T-helper 2 cell treated with Interferon-gamma antibody and Interleukin-4, amounts not matched to agents 5 μg/mL and 100 μg/mL, for 36 hours (primary cell): Measurements from ENCODE around the gene SEH1L.
"Not testable (repeated sequence)": the region's sequence is repeated elsewhere in the genome, so short reads cannot be mapped to it uniquely, and the experiment has no call there.

ENCODE experiments used
- DNase-seq: peaks from one replicate; pipeline ENCODE4 v3.0.0; 2021; ENCODE audit warnings: low spot score
- H3K27ac Mint-ChIP-seq: one replicate; pipeline ENCODE4 v1.8.0; 2021; ENCODE audit warnings: mild to moderate bottlenecking, mixed read lengths
- H3K27me3 Mint-ChIP-seq: one replicate; pipeline ENCODE4 v1.8.0; 2021; ENCODE audit warnings: low read depth, mixed read lengths
- H3K36me3 Mint-ChIP-seq: one replicate; pipeline ENCODE4 v1.8.0; 2021; ENCODE audit warnings: low read depth, mixed read lengths
- H3K4me1 Mint-ChIP-seq: one replicate; pipeline ENCODE4 v1.8.0; 2021; ENCODE audit warnings: low read depth, mixed read lengths
- H3K4me3 Mint-ChIP-seq: one replicate; pipeline ENCODE4 v1.8.0; 2022; ENCODE audit warnings: mild to moderate bottlenecking, moderate library complexity, mixed read lengths
- H3K9me3 Mint-ChIP-seq: one replicate; pipeline ENCODE4 v1.8.0; 2021; ENCODE audit warnings: mixed read lengths

The SEH1L gene, protein sequence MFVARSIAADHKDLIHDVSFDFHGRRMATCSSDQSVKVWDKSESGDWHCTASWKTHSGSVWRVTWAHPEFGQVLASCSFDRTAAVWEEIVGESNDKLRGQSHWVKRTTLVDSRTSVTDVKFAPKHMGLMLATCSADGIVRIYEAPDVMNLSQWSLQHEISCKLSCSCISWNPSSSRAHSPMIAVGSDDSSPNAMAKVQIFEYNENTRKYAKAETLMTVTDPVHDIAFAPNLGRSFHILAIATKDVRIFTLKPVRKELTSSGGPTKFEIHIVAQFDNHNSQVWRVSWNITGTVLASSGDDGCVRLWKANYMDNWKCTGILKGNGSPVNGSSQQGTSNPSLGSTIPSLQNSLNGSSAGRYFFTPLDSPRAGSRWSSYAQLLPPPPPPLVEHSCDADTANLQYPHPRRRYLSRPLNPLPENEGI

DNA sequence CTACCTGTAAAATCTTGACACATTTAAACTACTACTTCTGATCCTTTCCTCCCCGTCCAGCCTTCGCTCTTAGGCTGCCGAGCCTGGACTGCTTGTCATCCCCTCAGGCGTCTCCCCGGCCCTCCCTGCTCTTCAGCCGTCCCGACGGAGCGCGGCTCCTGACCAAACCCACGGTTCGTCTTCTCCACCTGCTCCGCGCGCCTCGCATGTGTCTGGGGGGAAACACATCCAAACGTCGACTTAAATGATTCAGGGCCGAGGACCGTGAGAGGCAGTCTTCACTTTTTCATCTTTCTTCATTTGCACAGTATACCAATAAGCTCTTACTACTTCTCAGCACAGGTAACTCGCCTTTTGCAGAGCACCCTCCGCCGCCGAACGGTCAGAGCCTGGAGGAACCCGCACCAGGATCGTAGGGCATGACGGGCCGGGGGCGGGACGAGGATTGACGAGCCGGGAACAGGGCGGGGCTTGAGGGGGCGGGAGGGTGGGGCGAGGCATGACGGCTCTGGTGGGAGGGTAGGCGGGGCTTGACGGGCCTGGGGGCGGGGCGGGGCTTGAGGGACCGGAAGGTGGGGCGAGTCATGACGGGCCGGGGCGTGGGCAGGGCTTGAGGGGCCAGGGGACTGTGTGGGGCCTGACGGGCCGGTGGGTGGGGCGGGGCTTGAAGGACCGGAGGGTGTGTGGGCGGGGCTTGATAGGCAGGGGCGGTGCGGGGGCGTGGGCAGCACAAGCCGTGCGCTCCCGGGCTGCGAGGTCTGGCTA lies at the start of gene SEH1L:
TSS of gene SEH1L (plus strand) at position 727 of the 765 bp plus-strand sequence. CDS start 111 bp downstream, outside the sequence.
- Mint-ChIP-seq H3K27me3 (no peaks in the 10 kb centered on the region), H3K9me3 (no peaks in the 10 kb centered on the region), H3K4me1 (peaks cover 15% of the 10 kb centered on the region), H3K27ac (peak within 1 kb of the TSS; percentile 98), H3K36me3 (peaks cover 32% of the 10 kb centered on the region), H3K4me3 (peak within 1 kb of the TSS; percentile 93)
- DNase-seq: peak; percentile 95

DNA sequence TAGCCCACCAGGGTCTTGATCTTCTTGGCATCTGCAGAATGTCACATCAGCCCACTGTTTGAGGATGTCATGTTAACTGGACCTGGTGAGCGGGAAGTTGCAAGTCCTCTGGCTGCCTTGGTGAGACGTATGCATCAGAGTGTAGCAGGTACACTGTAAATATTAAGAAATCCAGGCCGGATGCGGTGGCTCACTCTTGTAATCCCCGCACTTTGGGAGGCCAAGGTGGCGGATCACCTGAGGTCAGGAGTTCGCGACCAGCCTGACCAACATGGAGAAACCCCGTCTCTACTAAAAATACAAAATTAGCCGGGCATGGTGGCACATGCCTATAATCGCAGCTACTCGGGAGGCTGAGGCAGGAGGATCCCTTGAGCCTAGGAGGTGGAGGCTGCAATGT lies 46.6 kb upstream of the SEH1L start:
- H3K9me3 Mint-ChIP-seq, H3K4me3 Mint-ChIP-seq, DNase-seq, H3K36me3 Mint-ChIP-seq, H3K4me1 Mint-ChIP-seq, H3K27ac Mint-ChIP-seq: not testable (repeated sequence)
- peaks cover 23% of the 10 kb centered on the region for H3K27me3 Mint-ChIP-seq

DNA sequence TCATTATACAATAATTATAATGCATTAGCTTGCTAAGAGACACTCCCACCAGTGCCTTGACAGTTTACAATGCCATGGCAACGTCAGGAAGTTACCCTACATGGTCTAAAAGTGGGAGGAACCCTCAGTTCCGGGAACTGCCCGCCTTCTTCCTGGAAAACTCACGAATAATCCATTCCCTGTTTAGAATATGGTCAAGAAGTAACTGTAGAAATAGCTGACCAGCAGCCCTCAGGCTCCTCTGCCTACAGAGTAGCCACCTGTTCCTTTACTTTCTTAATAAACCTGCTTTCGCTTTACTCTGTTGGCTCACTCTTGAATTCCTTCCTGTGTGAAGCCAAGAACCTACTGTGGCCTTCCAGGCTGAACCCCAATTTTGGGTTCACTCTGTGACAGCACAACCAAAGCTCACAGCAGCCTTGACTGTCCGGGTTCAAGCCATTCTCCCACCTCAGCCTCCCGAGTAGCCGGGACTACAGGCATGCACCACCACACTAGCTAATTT lies 43.7 kb upstream of the SEH1L start:
- Mint-ChIP-seq H3K27me3 (peaks cover 20% of the 10 kb centered on the region), H3K4me1 (peaks cover 9% of the 10 kb centered on the region), H3K9me3 (no peaks in the 10 kb centered on the region), H3K27ac (peak overlapping the region; percentile 87), H3K36me3 (no peaks in the 10 kb centered on the region), H3K4me3 (peak overlapping the region; percentile 70)
- DNase-seq: peak; percentile 62

DNA sequence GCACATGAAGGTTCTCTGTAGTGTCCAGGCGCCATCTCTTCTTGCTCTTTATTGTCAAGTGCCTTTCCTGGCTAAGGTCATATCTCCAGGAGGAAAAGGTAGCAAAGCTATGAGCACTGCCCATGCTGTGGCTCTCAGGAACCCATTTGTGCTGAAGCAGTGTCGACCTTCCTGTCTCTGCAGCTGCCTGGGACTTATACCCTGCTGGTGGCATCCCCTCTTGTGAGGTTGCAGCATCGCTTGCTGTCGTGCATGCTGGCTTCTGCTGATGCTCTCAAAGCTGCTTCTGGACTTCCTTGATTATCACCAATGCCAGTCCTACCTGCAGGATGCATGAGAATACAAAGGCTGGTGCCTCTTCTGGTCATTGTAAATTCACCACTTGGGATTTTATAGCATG lies 41.7 kb upstream of the SEH1L start:
- DNase-seq: no peak
- H3K9me3 Mint-ChIP-seq: no peaks in the 10 kb centered on the region
- peaks cover 11% of the 10 kb centered on the region for H3K4me1 Mint-ChIP-seq
- no peaks in the 10 kb centered on the region for H3K36me3 Mint-ChIP-seq
- no peak overlapping the region for H3K4me3 Mint-ChIP-seq
- no peak overlapping the region for H3K27ac Mint-ChIP-seq
- peaks cover 21% of the 10 kb centered on the region for H3K27me3 Mint-ChIP-seq

DNA sequence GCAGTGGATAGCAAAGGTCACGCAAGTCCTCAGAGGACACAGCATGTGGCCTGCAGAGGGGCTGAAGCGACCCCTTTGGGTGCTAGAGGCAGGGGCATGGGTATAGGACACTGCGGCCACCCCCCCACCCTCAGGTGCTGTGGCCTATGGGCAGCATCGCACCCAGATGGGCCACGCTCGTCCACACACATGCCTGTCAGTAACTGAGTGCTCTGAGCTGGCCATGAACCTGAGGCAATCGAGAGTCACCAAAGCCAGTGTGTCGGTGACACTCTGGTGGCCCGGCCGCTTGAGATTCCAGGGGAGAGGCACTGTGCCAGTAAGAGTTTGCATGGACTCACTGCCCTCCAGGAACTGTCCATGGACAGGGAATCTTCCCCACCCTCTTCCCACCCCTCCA lies 41.0 kb upstream of the SEH1L start:
- Mint-ChIP-seq H3K27ac (no peak overlapping the region), H3K9me3 (no peaks in the 10 kb centered on the region), H3K36me3 (no peaks in the 10 kb centered on the region), H3K4me3 (no peak overlapping the region), H3K27me3 (peaks cover 21% of the 10 kb centered on the region), H3K4me1 (peaks cover 14% of the 10 kb centered on the region)
- no peak for DNase-seq

DNA sequence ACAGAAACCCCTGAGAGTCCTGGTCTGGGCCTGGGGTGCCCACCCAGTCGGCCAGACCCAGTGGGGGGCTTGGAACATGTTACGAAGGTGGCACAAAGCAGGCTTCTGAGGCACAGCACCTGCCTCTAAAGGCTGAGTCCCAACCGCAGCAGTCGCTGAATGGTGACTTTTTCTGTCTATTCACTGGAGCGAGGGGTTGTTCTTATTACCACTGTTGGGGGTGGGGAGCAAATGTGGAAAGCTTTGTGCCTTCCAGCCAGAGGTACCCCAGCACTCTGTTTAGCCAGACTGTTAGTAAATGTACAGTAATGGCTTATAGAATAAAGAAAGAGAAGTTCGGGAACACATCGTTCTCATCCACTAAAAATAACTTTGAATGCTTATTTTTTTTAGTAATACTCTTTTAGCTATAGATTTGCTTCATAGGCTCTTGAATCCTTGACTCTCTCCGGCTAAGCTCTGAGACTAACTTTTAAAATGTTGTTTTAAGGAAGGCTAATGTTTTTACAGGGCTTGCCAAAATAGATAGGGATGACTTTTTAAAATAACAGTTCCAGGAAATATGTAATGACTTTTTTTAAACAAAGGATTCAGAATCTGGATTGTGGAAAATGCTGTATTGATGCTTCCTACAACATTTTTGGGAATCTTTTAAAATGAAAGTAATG lies 40.4 kb upstream of the SEH1L start:
- Mint-ChIP-seq H3K27me3 (peaks cover 18% of the 10 kb centered on the region), H3K27ac (no peak overlapping the region), H3K4me3 (no peak overlapping the region), H3K4me1 (peaks cover 14% of the 10 kb centered on the region), H3K36me3 (no peaks in the 10 kb centered on the region), H3K9me3 (no peaks in the 10 kb centered on the region)
- no peak for DNase-seq

DNA sequence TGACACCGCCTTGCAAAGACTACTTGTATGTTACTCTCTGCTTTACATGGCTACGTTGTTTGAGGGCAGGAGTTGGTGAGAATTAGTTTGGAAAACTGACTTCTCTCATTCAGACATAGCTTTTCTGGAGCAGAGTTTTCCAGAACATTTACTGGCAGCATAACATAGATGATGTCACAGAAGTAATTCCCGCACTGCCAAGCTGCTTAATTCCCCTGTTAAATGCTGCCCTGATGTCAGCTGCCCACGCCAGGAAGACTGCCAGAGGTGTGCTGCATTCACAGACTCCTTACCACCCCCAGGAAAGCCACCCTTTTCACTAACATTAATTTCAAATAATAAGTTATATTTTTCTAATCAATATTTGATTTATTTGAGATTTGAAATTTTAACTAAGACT lies 39.1 kb upstream of the SEH1L start:
- peaks cover 1% of the 10 kb centered on the region for H3K36me3 Mint-ChIP-seq
- H3K9me3 Mint-ChIP-seq: no peaks in the 10 kb centered on the region
- peaks cover 18% of the 10 kb centered on the region for H3K27me3 Mint-ChIP-seq
- H3K4me3 Mint-ChIP-seq: no peak overlapping the region
- no peak overlapping the region for H3K27ac Mint-ChIP-seq
- peaks cover 12% of the 10 kb centered on the region for H3K4me1 Mint-ChIP-seq
- DNase-seq: no peak

DNA sequence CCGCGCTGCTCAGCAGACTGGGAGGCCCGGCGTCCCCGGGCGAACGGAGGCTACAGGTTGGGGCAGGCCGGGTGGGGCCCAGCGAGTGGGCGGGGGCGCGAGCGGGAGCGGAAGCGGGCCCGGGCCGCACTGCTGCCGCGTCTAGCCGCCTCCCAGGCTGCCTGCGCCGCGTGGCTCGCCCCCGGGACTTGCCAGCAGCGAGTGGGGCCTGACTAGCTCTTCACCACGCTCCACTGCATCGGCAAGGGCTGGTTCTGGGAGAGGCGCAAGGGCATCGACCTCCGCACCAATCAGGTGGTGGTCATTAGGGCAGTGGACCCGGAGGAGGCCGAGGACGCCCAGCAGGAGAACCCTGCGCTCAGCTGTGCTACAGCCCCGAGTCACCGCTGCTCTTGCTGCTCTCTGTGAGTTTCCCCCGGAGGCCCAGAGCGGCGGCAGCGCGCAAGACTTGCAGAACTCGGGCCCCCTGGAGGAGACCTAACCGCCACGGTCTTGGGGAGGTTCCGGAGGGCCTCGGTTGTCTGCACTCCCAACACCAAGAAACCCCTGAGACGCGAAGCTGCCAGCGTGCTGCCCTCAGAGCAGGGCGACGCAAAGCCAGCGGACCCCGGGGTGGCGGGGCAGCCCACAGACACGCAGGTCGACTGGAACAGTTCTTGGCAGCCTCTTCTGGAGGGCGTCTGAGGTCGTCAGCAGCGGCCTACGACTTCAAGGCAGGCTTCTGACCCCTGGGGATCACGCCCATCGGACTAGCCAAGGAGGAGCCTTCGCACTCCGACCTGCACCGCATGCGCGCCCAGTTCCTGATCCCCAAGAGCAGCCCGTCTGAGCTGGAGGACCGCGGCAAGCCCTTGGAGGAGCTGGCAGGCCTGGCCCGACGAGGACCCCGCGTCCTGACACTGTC lies 36.5 kb upstream of the SEH1L start:
- Mint-ChIP-seq H3K36me3 (peaks cover 1% of the 10 kb centered on the region), H3K27ac (no peak overlapping the region), H3K4me3 (peak overlapping the region; percentile 48)

DNA sequence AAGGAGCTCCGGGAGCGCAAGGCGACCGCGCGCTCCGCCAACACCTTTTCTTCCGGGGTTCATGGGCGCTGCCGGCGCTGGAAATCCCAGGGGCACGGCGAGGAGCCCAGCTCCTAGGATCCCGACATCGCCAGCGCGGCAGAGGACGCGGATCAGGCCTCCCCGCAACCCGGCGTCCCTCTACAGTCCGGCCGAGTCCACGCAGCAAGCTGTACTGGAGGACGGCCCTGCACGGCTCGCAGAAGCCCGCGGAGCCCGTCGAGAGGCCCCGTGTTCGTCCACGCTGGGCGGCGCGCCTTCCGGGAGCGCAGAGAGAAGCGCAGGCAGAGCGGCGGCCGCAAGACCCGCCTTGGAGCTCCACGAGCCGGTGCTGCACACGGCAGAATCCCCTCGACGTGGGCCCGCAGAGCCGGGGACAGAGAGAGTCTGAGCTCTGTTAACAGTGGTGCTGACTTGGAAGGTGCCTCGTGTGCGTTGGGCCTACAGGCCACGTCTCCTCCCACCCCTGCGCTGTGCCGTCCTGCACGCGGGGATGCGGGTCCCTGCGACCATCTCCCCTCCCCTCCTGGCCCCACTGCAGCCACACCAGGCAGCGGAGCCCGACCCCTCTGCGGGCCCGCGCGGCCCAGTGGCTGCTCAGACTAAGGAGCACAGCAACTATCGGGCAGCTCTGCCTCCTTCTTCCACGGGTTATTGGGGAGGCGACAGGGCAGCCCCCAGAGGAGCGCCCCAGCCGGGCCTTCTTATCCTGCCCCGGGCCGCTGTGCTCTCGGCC lies 35.7 kb upstream of the SEH1L start:
- Mint-ChIP-seq H3K27me3 (peaks cover 17% of the 10 kb centered on the region), H3K36me3 (peaks cover 1% of the 10 kb centered on the region), H3K4me1 (peaks cover 5% of the 10 kb centered on the region), H3K9me3 (no peaks in the 10 kb centered on the region), H3K27ac (no peak overlapping the region), H3K4me3 (no peak overlapping the region)
- DNase-seq: no peak

More for the DNA sequence above, 36.5 kb upstream of the SEH1L start:
- H3K9me3 Mint-ChIP-seq: no peaks in the 10 kb centered on the region
- peaks cover 5% of the 10 kb centered on the region for H3K4me1 Mint-ChIP-seq
- peak; percentile 49 for DNase-seq
- H3K27me3 Mint-ChIP-seq: peaks cover 18% of the 10 kb centered on the region

DNA sequence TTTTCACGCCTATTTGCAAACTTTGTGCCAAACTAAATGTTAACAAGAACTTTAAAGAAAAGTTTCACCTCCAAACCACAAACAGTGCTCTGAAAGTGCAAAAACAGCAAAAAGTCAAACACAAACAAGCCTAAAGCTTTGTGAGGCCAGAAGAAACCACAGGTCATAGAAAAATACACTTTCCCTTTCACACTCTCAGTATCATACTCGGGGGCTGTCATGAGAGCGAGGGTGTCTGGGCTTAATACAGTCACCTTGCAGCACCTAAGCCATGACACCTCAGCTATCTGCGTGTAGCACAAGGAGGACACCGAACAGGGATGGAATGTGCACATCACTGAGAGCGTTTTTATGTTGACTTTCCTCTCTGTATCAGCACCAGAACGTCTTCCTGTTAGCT lies 26.6 kb upstream of the SEH1L start:
- Mint-ChIP-seq H3K4me3 (peak overlapping the region; percentile 4), H3K4me1 (peaks cover 12% of the 10 kb centered on the region), H3K27ac (no peak overlapping the region), H3K36me3 (no peaks in the 10 kb centered on the region), H3K9me3 (no peaks in the 10 kb centered on the region), H3K27me3 (peaks cover 2% of the 10 kb centered on the region)
- DNase-seq: peak; percentile 20

DNA sequence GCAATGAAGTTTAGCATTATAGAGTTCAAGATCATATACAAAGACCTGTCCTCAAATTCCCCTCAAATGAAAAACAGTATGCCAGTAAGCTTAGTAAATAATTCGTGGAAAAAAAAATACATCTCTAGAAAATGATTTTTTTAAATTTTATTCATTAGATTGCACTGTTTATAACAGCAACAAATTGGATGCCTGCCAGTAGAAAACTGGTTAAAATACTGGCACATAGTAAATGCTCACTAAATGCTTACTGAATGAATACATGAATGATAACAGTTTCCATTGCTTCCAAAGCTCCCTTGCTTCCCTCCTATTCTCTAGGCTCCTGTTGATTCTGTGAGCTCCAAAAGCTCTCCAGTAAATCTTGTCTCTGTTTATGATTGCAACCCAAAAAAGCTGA lies 25.5 kb upstream of the SEH1L start:
- DNase-seq: no peak
- peaks cover 2% of the 10 kb centered on the region for H3K27me3 Mint-ChIP-seq
- no peaks in the 10 kb centered on the region for H3K9me3 Mint-ChIP-seq
- H3K4me3 Mint-ChIP-seq: no peak overlapping the region
- peaks cover 12% of the 10 kb centered on the region for H3K4me1 Mint-ChIP-seq
- H3K27ac Mint-ChIP-seq: no peak overlapping the region
- no peaks in the 10 kb centered on the region for H3K36me3 Mint-ChIP-seq

DNA sequence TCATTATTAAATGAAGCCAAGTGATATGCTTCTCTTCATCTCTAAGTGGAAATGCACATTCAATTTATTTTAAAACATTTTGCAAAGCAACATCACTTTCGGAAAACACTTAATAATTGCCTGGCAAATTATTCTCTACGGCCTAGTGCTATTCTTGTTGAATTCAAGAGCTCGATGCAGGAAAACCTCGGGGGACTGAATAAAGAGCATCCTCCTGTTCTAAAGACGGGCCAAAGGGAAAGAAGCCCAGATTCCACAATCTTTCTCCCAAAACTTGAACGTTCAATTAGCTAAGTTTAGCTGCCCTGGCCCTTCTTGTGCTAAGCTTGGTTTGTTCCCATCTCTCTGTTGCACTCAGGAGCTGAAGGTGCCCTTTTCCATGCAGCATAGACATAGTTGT lies 23.2 kb upstream of the SEH1L start:
- H3K4me3 Mint-ChIP-seq: no peak overlapping the region
- H3K27me3 Mint-ChIP-seq: peaks cover 2% of the 10 kb centered on the region
- H3K36me3 Mint-ChIP-seq: no peaks in the 10 kb centered on the region
- no peaks in the 10 kb centered on the region for H3K9me3 Mint-ChIP-seq
- no peak for DNase-seq
- peaks cover 11% of the 10 kb centered on the region for H3K4me1 Mint-ChIP-seq
- H3K27ac Mint-ChIP-seq: no peak overlapping the region
